GM12874 (cell line): ENCODE data around the gene OMP.
A peak's percentile ranks its signal among the peaks of the same experiment; 100 is the strongest.

Experiments
- CTCF ChIP-seq: IDR thresholded peaks from 2 replicates; pipeline ENCODE4 v1.5.1; 2011; ENCODE audit warnings: low read depth, mild to moderate bottlenecking, control low read depth, low read length, moderate library complexity; ENCODE audit not compliant: insufficient read depth

The OMP gene

DNA sequence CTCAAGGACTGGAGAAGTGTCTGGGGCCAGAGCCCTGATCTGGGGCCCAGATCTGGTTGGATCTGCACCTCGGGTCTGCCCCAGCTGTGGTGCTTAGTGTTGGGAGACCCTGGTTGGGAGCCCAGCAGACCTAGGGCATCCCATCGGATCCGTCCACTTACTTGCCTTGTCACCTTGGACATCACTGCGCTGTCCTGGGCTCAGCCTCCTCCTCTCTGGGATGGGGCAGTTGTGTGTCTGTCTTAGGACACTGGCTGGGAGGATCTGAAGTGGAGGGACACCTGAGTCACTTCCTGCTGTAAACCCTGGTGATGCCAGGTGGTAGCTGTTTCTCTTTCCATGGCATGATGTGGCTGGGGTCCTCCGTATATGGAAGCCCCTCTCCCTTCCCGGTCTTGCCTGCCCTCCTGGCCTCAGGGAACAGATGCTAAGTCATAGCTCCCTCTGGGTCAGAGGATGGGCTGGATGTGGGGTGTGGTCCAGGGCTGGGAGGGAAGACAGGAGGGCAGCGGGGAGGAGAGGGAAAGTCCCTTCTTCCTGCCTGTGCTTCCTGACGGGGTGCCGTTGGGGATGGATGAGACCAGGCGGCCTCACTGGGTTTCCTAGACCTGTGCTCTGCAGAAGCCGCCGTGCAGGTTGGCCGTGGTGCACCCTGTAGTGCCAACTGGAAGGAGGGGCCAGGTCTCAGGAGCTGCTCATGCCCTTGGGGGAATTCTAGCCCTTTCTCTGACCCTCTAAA, 12.1 kb upstream of the OMP start:
- no peak for TF ChIP-seq CTCF

DNA sequence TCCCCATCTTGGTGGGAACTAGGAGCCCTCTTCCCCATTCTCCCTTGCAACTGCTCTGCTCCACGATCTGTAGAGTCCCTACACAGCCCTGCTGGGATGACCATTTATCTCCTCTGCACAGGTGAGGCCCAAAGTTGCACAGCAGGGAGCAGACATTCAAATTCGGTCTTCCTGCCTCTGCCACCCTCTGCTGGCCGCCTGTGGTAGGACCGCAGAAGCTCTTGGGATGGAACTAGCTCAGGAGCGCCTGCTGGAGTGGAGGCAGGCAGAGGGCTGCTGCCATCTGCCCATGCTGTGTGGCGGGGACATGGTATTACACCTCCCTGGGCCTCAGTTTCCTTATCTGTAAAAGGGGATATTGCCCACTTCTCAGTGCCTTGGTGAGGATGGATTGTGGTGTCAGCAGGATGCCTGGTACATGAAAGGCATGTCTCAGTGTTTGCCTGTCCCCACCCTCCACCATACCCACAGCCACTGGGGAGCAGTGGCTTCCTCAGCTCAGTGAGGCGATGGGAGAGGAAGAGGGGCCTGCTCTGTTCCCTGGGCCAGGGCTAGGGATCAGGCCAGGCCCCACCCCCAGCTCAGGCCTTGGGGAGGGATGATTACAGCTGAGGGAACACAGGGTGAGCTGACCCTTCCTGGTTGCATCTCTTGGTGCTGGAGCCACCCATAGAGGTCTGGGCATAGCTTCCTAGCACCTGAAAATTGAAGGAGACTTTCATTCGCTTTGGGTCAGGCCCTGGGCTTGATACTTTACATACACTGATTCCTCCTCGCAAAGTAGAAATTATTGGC, 11.3 kb upstream of the OMP start:
- TF ChIP-seq CTCF = peak; percentile 92

DNA sequence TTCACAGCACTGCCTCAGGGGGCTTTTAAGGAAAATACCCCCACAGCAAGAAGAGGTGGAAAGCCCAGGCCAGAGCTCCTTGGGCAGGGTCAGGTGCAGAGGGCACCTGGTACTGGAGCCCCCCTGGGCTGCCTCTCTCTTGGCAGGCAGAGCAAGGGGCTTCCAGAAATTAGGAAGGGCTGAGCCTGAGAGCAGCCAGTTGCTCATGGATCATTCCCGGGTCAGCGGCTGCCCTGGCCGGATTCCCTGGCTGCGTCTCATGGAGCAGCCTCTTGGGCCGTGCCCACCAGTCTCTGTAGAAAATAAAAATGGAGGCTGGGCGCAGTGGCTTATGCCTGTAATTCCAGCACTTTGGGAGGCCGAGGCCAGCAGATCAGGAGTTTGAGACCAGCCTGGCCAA, 10.3 kb upstream of the OMP start:
- TF ChIP-seq CTCF = no peak

- TF ChIP-seq CTCF = no peak
These were observed 9.4 kb upstream of the OMP start for GRCh38 chr11:77093056-77093891.

DNA sequence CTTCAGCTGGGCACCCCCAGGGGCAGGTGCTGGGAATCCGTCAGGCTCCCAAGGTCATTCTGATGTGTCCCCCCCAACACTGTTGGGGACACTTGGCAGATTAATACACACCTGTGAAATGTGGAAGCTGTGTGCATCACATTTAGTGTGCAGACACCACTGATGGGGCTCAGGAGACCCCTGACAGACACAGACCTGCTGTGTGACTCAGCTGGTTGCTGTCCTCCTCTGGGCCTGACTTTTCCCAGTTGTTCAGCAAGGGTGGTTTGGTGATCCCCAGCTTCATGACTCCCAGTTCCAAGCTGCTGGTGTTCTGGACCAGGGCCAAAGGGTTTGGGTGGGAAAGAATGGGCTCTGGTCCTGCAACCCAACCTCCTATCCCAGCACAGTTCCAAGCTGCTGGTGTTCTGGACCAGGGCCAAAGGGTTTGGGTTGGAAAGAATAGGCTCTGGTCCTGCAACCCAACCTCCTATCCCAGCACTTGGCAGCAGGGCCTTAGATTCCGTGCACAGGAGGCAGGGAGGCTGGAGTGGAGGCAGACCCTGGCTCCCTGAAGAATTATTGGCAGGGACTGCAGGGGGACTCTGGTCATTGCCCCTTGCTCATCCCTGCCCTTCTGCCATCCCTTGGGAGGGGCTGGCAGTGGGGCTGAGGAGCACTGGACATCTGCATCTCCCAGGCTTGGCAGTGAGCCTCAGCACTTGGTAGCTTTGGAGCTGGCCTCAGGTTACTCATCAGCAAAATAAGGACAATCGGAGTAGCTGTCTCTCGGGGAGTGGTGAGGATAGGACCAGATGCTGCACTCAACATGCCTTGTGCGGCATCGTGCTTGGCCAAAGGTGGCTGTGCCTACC, 8.4 kb upstream of the OMP start:
- TF ChIP-seq CTCF = no peak

GRCh38 chr11:77094841-77095365, 7.7 kb upstream of the OMP start:
- no peak for TF ChIP-seq CTCF
